Testis (tissue), 3 donors: ENCODE data around the gene ABCA13. TPM values are rescaled to one million over a fixed set of nuclear protein-coding genes. Genes with fewer than 3 reads are reported as not detected.

Experiments used
- DNase-seq: peaks from one replicate; pipeline ENCODE4 v3.0.0-alpha.2; 2019
- H3K27ac ChIP-seq, 2 donors: fragments of 200-600 bp; sonication (generic); one replicate each; pipeline ENCODE4 v1.5.1; 2019
- H3K27me3 ChIP-seq: fragments of 200-600 bp; sonication (generic); one replicate; pipeline ENCODE4 v1.5.1; 2019
- H3K36me3 ChIP-seq: fragments of 200-600 bp; sonication (generic); one replicate; pipeline ENCODE4 v1.5.1; 2017; ENCODE audit warnings: low read depth; ENCODE audit errors: missing control alignments
- H3K4me1 ChIP-seq: fragments of 200-600 bp; sonication (generic); one replicate; pipeline ENCODE4 v1.5.1; 2019
- H3K4me3 ChIP-seq, 2 donors: fragments of 200-600 bp; sonication (generic); one replicate each; pipeline ENCODE4 v1.5.1; 2017 to 2019
- H3K9me3 ChIP-seq: fragments of 200-600 bp; sonication (generic); one replicate; pipeline ENCODE4 v1.5.1; 2017
- POLR2A ChIP-seq: fragments of 450-650 bp; IDR thresholded peaks from one replicate; pipeline ENCODE4 v1.6.1; 2017; ENCODE audit warnings: antibody characterized with exemption, mild to moderate bottlenecking, moderate library complexity
- WGBS, 2 donors: methylation state at CpG; one replicate each; pipeline ENCODE4 v1.1.5; 2018; 5-methylcytosine and 5-hydroxymethylcytosine counted together
- intact Hi-C: fragments of 100-400 bp; cut with DNase I; formaldehyde crosslinking; loops from one replicate; pipeline ENCODE4 v1.15.1; 2023; ENCODE audit warnings: low total_unique reads
- polyA plus RNA-seq: library from polyadenylated mRNA; stranded (reverse); fragments of 350-450 nt; fragmentation: Illumina TruSeq; extraction: RNeasy Lipid Tissue Mini Kit (QIAGEN cat#74804); gene quantifications from one replicate; pipeline ENCODE4 v1.2.3, GENCODE V29; 2014; ENCODE audit warnings: low read depth, low replicate concordance; ENCODE audit not compliant: insufficient read depth
- total RNA-seq, 2 donors: library from RNA; depleted of rRNA; stranded (reverse); fragments of >200 nt; gene quantifications; one replicate each; pipeline ENCODE4 v1.2.3, GENCODE V29; 2016
- TF ChIP-seq, protein P1 (sequence below), 3 experiments: fragments of 450-650 bp in 2 of 3; fragments of 200-600 bp in 1 of 3; sonication (generic) in 1 of 3; IDR thresholded peaks; one replicate each; pipeline ENCODE4 v1.5.1; 2016 to 2019; ENCODE audit warnings: antibody characterized with exemption in 3 of 3, mild to moderate bottlenecking in 2 of 3, moderate library complexity in 1 of 3

The ABCA13 gene
- total and polyA plus RNA-seq, 3 donors from 2014 or later, result 3.5 to 7.3 (median 4.3) TPM

DNA sequence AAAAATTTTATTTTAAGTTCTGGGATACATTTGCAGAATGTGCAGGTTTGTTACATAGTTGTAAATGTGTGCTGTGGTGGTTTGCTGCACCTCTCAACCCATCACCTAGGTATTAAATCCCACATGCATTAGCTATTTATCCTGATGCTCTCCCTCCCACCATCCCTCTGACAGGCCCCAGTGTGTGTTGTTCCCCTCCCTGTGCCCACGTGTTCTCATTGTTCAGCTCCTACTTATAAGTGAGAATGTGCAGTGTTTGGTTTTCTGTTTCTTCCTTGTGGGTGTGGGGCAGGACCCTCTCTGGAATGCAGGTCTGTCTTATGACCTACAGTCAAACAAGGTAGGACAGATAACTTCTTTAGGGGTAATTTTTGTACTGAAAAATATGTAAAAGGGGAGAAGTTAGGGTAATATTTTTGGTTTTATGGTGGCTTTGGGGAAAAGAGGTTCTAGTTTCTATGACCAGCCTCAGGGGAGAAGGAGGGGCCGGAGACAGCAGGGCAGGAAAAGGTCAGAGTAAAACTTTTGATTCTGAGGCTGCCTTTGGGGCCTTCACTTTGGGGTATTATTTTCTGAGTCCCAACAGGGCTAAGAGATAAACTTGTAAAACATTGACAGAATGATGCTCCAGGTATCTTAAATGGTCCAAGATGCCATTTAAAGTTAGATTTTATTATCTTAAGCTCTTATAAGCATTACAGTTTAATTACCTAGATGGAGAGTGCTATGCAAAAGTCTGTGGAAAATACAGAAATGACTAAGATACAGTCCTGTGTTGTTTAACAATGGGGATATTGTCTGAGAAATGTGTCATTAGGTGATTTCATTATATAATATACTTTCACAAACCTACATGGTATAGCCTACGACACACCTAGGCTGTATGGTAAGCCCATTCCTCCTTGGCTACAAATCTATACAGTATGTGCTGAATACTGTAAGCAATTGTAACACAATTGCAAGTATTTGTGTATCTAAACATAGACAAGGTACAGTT is 354.8 kb downstream of the ABCA13 start:
- Histone ChIP-seq H3K4me3 (no peak overlapping the region), H3K4me1 (no peaks in the 10 kb centered on the region), H3K27ac (no peak overlapping the region), H3K27me3 (no peaks in the 10 kb centered on the region), H3K36me3 (no peaks in the 10 kb centered on the region), H3K9me3 (no peaks in the 10 kb centered on the region)
- intact Hi-C loops, result no loop called here
- TF ChIP-seq POLR2A, result no peak
- TF ChIP-seq, protein P1, sequence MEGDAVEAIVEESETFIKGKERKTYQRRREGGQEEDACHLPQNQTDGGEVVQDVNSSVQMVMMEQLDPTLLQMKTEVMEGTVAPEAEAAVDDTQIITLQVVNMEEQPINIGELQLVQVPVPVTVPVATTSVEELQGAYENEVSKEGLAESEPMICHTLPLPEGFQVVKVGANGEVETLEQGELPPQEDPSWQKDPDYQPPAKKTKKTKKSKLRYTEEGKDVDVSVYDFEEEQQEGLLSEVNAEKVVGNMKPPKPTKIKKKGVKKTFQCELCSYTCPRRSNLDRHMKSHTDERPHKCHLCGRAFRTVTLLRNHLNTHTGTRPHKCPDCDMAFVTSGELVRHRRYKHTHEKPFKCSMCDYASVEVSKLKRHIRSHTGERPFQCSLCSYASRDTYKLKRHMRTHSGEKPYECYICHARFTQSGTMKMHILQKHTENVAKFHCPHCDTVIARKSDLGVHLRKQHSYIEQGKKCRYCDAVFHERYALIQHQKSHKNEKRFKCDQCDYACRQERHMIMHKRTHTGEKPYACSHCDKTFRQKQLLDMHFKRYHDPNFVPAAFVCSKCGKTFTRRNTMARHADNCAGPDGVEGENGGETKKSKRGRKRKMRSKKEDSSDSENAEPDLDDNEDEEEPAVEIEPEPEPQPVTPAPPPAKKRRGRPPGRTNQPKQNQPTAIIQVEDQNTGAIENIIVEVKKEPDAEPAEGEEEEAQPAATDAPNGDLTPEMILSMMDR (IDR thresholded peaks at IDR 0.05), result no peak
- WGBS, 2 donors, result 63 to 67% methylated on average over 3 of the region's 3 CpGs
- no peak for DNase-seq

DNA sequence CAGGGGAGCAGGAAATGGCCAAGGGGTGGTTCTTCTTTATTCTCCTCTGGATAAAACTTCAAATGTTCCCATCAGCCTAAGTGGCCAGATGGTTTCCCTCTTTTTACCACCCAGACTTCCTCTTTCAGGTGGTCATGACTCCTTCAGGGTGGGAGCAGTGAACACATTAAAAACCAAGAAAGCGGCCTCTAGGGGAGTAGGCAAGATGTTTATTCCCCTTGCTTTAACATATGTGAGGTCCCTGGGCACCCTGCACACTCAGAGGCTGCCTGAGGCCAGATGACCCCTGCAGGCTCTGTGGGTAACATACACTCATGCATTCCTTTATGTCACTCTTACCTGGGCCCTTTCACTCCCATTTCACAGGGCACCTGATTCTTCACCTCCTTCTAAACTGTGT is 357.4 kb downstream of the ABCA13 start:
- H3K27ac ChIP-seq, result no peak overlapping the region
- H3K9me3 ChIP-seq, result no peaks in the 10 kb centered on the region
- intact Hi-C loops, result no loop called here
- no peaks in the 10 kb centered on the region for H3K4me1 ChIP-seq
- no peak for TF ChIP-seq POLR2A
- TF ChIP-seq, protein P1 (IDR thresholded peaks at IDR 0.05), result no peak
- 58 to 100% methylated on average over 1 of the region's 1 CpG for WGBS, 2 donors
- DNase-seq, result no peak
- H3K36me3 ChIP-seq, result no peaks in the 10 kb centered on the region
- no peak overlapping the region for H3K4me3 ChIP-seq
- H3K27me3 ChIP-seq, result no peaks in the 10 kb centered on the region

DNA sequence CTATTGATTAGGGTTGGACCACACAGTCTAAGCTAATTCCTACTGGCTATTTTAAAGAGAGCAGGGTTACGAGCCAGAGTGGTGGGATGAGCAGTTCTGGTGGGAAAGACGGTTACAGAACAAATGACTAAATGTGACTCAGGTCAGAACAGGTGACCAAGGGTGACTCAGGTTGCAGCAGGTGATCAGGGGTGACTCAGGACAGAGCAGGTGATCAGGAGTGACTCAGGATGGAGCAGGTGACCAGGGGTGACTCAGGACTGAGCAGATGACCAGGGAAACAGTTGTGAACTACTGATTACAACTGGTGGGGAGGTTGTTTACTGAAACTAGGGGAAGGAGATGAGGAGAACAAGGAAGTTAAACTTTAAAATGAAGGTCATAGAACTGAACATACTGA is 366.3 kb downstream of the ABCA13 start:
- TF ChIP-seq POLR2A, result no peak
- TF ChIP-seq, protein P1 (IDR thresholded peaks at IDR 0.05), result no peak
- Histone ChIP-seq H3K9me3 (no peaks in the 10 kb centered on the region), H3K27me3 (no peaks in the 10 kb centered on the region), H3K4me1 (no peaks in the 10 kb centered on the region), H3K4me3 (no peak overlapping the region), H3K36me3 (no peaks in the 10 kb centered on the region), H3K27ac (no peak overlapping the region)
- no peak for DNase-seq
- intact Hi-C loops, result no loop called here
- WGBS, 2 donors, result 92 to 94% methylated on average over 2 of the region's 2 CpGs

DNA sequence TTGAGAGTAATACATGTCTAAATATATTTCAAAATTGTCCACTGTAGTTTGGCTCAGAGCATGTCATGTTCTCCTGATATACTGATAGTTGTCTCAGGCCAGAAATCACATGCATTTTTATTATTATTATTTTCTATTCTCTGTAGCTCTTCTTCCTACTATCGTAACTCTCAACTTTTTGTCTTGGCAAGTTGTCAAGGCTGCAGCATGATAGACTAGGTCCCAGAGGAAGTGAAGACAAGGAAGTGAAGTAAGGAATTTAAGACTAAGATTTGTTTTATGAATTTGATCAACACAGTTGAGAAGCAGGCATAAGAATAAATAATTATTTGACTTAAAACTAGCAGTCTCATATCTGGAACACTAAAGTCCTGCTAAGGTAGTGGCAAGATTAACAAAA is 369.5 kb downstream of the ABCA13 start:
- DNase-seq, result no peak
- no peak overlapping the region for H3K4me3 ChIP-seq
- no peaks in the 10 kb centered on the region for H3K27me3 ChIP-seq
- no peak for TF ChIP-seq POLR2A
- TF ChIP-seq, protein P1 (IDR thresholded peaks at IDR 0.05), result no peak
- no peaks in the 10 kb centered on the region for H3K9me3 ChIP-seq
- no peaks in the 10 kb centered on the region for H3K36me3 ChIP-seq
- intact Hi-C loops, result no loop called here
- no peak overlapping the region for H3K27ac ChIP-seq
- H3K4me1 ChIP-seq, result no peaks in the 10 kb centered on the region
- WGBS, 2 donors, result 26 to 32% methylated on average over 1 of the region's 1 CpG
